SK-N-SH treated with all-trans-retinoic acid at 6 μM for 48 hours (cell line): ENCODE data around the gene MRPL30.

Experiments
- ARNTL ChIP-seq: fragments of 450-650 bp; formaldehyde crosslinking; IDR thresholded peaks from 2 replicates; pipeline ENCODE4 v1.5.0; 2020; ENCODE audit warnings: low read depth, mild to moderate bottlenecking, moderate library complexity, borderline replicate concordance
- PATZ1 ChIP-seq: fragments of 250-450 bp; sonication (Bioruptor Pico); IDR thresholded peaks from 2 replicates; pipeline ENCODE4 v1.8.0; 2020; ENCODE audit warnings: mild to moderate bottlenecking, moderate library complexity, borderline replicate concordance
- SNAI2 ChIP-seq: fragments of 250-450 bp; sonication (Bioruptor Pico); IDR thresholded peaks from 2 replicates; pipeline ENCODE4 v1.5.0; 2020; ENCODE audit warnings: mild to moderate bottlenecking, moderate library complexity
- TCF4 ChIP-seq: fragments of 250-450 bp; sonication (Bioruptor Pico); IDR thresholded peaks from 2 replicates; pipeline ENCODE4 v1.8.0; 2021; ENCODE audit warnings: mild to moderate bottlenecking, moderate library complexity, borderline replicate concordance
- TOX ChIP-seq: fragments of 250-450 bp; sonication (Bioruptor Pico); IDR thresholded peaks from 2 replicates; pipeline ENCODE4 v1.8.0; 2021; ENCODE audit warnings: mild to moderate bottlenecking, moderate library complexity, borderline replicate concordance
- ZFP3 ChIP-seq: fragments of 250-450 bp; sonication (Bioruptor Pico); IDR thresholded peaks from 2 replicates; pipeline ENCODE4 v1.5.0; 2020; ENCODE audit warnings: mild to moderate bottlenecking, moderate library complexity
- ZNF8 ChIP-seq: fragments of 450-650 bp; formaldehyde crosslinking; IDR thresholded peaks from 2 replicates; pipeline ENCODE4 v1.5.0; 2020; ENCODE audit warnings: mild to moderate bottlenecking, moderate library complexity

- TF ChIP-seq PATZ1 (CRISPR knock-in tag) (no peak), ARNTL (CRISPR knock-in tag) (no peak), ZFP3 (CRISPR knock-in tag) (no peak), TOX (CRISPR knock-in tag) (no peak), ZNF8 (CRISPR knock-in tag) (no peak), TCF4 (CRISPR knock-in tag) (no peak), SNAI2 (CRISPR knock-in tag) (no peak)
Measured at GRCh38 chr2:99240431-99240830, 59.4 kb downstream of the MRPL30 start.
